OCI-LY3 (cell line): ENCODE results near the gene DYNLT2B.

Experiments
- H2AFZ ChIP-seq: fragments of 200-600, 300-600 bp; shearing (Covaris generic); 2 replicates; pipeline ENCODE4 v1.6.0; 2014; ENCODE audit warnings: antibody characterized with exemption, low read depth, low read length
- H3K27ac ChIP-seq: fragments of 200-600, 300-600 bp; sonication (generic); 2 replicates; pipeline ENCODE4 v1.5.1; 2014; ENCODE audit warnings: mild to moderate bottlenecking, low read length, moderate library complexity, mixed read lengths
- H3K27me3 ChIP-seq: fragments of 200-600, 300-600 bp; sonication (generic); 2 replicates; pipeline ENCODE4 v1.6.1; 2014; ENCODE audit warnings: low read depth, low read length, mixed read lengths
- H3K36me3 ChIP-seq: fragments of 200-600, 300-600 bp; sonication (generic); replicated peaks from 2 replicates; pipeline ENCODE3; 2014; ENCODE audit warnings: low read depth, low read length, mixed read lengths
- H3K4me1 ChIP-seq: fragments of 300-600, 200-600 bp; sonication (generic); 2 replicates; pipeline ENCODE4 v1.6.1; 2014; ENCODE audit warnings: low read length, mixed read lengths
- H3K4me2 ChIP-seq: fragments of 200-600, 300-600 bp; sonication (generic); 2 replicates; pipeline ENCODE4 v1.6.1; 2014; ENCODE audit warnings: low read length, mixed read lengths
- H3K4me3 ChIP-seq: fragments of 300-600, 200-600 bp; sonication (generic); 2 replicates; pipeline ENCODE4 v1.5.1; 2014; ENCODE audit warnings: antibody characterized with exemption, mild to moderate bottlenecking, low read length, moderate library complexity
- H3K79me2 ChIP-seq: fragments of 300-600, 200-600 bp; shearing (Covaris generic); 2 replicates; pipeline ENCODE4 v1.6.1; 2014; ENCODE audit warnings: mild to moderate bottlenecking, low read length, mixed read lengths
- H3K9ac ChIP-seq: fragments of 300-600, 200-600 bp; shearing (Covaris generic); 2 replicates; pipeline ENCODE4 v1.6.0; 2014; ENCODE audit warnings: mild to moderate bottlenecking, low read length, moderate library complexity
- H3K9me3 ChIP-seq: fragments of 200-600, 300-600 bp; shearing (Covaris generic); 2 replicates; pipeline ENCODE4 v1.6.1; 2014; ENCODE audit warnings: low read length, mixed read lengths; ENCODE audit not compliant: insufficient read depth
- H4K20me1 ChIP-seq: fragments of 200-600, 300-600 bp; sonication (generic); 2 replicates; pipeline ENCODE4 v1.6.1; 2016; ENCODE audit warnings: low read length, mixed read lengths; ENCODE audit not compliant: insufficient read depth
- CTCF ChIP-seq: fragments of 200-600, 300-600 bp; sonication (generic); IDR thresholded peaks from 2 replicates; pipeline ENCODE4 v1.5.1; 2014; ENCODE audit warnings: antibody characterized with exemption, low read length, low read depth
- EZH2phosphoT487 ChIP-seq: fragments of 200-600 bp; shearing (Covaris generic); IDR thresholded peaks from 2 replicates; pipeline ENCODE4 v1.6.1; 2018; ENCODE audit warnings: antibody characterized with exemption, mixed run types, low read depth

DYNLT2B gene

GRCh38 chr3:196241704-196242103, 76.3 kb downstream of the DYNLT2B start:
- Histone ChIP-seq H3K79me2 (no peaks in the 10 kb centered on the region), H3K4me2 (no peak overlapping the region), H3K4me3 (no peak overlapping the region), H3K4me1 (peaks cover 11% of the 10 kb centered on the region), H3K27ac (no peak overlapping the region), H3K27me3 (no peaks in the 10 kb centered on the region), H3K9ac (no peak overlapping the region), H2AFZ (no peak overlapping the region), H3K9me3 (no peaks in the 10 kb centered on the region), H4K20me1 (no peaks in the 10 kb centered on the region), H3K36me3 (peaks cover 19% of the 10 kb centered on the region)
- TF ChIP-seq CTCF (no peak), EZH2phosphoT487 (no peak)
